NCI-H510A (cell line): ENCODE measurements around the gene GRHL1.
"Not testable (repeated sequence)": the region's sequence is repeated elsewhere in the genome, so short reads cannot be mapped to it uniquely, and the experiment has no call there.

Source experiments
- DNase-seq: peaks from one replicate; lab custom pipeline; 2025; lab: John Stamatoyannopoulos, UW

GRHL1 gene, protein sequence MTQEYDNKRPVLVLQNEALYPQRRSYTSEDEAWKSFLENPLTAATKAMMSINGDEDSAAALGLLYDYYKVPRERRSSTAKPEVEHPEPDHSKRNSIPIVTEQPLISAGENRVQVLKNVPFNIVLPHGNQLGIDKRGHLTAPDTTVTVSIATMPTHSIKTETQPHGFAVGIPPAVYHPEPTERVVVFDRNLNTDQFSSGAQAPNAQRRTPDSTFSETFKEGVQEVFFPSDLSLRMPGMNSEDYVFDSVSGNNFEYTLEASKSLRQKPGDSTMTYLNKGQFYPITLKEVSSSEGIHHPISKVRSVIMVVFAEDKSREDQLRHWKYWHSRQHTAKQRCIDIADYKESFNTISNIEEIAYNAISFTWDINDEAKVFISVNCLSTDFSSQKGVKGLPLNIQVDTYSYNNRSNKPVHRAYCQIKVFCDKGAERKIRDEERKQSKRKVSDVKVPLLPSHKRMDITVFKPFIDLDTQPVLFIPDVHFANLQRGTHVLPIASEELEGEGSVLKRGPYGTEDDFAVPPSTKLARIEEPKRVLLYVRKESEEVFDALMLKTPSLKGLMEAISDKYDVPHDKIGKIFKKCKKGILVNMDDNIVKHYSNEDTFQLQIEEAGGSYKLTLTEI

DNA sequence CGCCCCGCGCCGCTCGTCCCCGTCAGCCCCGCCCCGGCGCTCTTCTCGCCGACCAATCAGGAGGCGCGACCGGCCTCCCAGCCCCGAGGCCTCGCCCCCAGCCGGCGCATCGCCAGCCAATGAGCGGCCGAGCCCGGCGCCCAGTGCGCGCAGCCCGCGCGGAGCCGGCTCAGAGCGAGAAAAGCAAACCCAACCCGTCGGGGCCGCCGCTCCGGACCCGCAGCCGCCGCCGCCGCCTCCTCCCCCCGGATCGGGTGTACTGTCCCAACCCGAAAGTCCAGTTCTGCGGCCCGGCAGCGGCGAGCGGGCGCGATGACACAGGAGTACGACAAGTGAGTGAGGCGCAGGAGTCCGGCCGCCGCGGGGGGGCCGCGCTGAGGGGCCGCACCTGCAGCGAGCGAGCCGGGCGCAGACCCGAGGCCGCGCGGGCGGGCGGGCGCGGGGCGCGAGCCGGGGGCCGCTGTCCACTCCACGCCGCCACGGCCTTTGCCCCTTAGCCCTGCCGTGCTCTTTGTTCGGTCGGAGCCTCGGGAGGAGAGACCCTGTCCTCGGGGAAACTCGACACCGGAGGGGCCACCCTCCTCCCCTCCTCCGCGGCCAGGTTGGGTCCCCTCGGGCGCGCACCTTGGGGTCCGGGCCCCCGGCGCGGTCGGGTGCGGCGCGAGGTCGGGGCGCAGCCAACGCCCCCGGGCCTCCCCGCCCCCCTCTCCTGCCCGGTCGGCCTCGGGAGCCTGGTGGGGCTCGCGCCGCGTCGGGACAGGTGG, at the start of gene GRHL1:
GRHL1 (plus strand) TSS at position 172 of the 764 bp plus-strand sequence; CDS start at position 313, 141 bp downstream.
- peak; percentile 84 for DNase-seq

DNA sequence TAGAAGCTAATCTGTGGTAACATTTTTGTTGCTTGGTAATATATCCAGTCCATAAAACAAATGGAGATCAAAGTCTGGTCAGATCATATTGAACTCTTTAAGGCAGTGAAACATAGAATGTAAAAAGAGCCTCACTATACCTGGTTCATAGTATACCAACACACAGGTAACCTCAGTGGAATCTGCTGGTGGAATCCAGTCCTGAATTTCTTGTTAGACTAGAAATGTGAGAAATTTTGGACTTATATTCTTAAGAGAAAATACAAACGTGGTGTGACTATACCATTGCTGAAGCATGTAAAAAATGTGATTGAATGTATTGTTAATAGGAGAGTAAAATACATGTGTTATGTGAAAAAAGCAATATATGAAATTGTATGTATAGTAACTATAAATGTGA, 46.1 kb upstream of the GRHL1 start:
- DNase-seq: no peak

DNA sequence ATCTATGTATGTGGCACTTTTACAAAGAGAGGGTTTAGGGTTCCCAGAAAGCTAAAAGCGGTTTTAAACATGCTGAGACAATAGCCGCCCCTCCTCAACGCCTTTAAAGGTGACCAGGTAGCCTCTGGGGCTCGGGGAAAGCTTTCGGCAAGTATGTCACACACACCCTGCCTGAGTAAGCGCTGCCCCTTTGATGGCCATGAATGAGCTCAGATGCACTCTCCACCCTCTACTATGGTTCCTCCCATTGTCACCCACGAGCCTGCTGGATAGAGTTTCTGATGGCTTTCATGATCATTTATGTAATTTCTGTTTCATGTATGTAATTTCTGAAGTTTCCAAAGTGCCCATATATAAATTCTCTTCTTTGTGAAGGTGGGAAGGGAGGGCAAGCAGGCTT, 44.1 kb upstream of the GRHL1 start:
- DNase-seq: no peak

DNA sequence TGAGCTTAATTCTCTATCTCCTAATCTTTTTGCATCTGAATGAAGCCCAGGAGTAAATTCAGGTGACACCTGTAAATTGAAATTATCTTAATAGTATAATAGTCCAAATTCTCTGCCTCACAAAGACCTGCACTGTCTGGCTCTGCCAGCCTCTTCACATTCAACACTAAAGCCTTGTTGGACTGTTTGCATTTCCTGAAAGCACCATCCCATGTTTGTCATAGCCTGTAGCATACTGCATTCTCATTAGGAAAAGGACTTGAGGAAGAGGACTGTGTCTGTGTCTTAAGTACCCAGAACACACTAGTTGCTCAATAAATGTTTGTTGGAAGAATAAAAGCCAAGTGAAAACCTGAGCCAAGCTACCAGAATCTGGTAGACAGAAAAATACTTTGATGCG, 42.9 kb upstream of the GRHL1 start:
- DNase-seq: no peak

DNA sequence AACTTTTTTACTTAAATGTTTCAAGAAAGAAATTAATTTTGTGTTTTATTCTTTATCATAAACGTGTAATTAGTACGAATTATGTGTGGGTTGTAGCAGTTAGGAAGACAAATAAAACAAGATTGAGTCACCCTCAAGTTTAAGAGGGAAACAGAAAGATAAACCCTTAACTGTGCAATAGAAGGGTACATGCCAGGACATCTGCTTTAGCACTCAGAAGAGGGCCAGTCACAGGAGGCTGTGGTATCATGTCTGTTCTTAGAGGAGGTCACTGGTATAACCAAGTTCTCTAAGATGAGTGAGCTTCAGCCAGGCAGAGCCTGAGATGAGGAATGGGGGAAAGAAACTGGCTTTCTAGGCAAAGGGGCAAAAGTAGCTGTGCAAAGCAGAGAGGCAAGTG, 42.4 kb upstream of the GRHL1 start:
- no peak for DNase-seq

DNA sequence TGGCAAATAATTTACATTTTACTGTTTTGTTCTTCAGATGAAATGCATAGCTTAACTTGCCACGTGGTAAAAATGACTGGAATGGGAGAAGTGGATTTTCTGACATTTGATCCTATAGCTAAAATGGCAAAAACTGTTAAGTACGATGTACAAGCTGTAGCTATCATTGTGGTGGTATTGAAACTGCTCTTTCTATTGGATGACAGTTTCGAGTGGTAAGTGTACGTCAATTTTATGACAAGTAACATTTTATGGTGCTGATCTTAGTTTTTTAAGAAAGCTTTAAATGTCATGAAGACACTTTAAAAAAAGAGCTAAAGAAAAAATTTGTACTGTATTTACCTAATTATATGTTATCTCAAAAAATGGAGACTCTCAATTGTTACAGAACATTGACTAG, 40.8 kb upstream of the GRHL1 start:
- DNase-seq: no peak

DNA sequence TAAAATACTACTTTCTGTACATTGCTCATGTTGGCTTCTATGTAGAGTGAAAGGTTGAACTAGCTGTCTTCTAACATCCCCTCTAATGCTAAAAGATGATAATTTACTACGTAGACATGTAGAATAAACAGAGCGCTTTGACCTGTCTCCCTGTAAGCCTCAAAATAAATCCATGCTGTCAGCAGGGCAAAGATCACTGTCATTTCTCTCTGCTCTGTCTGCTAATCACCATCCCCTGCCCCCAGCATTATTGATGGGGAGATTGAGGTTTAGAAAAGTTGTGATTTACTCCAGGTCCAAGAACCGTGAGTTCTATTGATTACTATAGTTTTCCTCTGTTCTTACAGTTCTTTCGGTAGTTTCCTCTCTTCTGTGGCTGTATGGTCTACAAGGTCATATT, 39.0 kb upstream of the GRHL1 start:
- DNase-seq: no peak

DNA sequence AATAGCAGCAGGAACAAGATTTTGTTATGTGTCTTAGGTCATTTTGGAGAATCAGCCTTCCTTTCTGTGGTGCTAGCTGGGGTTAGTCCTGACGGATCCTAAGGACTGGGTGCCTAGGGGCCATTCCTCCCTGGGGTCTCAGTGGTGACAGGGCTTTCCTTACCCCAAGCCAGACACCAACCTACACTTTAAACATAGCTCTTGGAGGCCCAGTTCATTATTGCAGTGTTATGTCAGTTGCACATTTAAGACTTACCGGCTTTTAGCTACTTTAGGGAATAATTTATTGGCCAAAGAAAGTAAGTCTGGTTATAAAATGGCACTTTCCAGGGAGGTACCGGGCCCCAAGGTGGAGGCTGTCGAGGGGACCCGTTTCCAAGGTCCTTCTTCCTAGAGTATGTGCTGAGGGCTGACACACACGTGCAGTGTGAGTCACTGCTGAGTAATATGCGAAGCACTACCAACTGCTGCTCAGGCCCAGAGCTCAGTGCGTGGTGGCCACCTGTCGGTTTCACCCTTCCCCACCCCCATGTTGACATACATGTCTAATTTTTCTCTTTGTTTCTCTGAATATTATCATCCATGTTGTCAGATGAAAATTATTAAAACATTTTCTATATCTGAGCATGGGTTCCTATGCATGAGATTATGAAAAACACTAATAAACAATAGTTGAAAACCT, 37.0 kb upstream of the GRHL1 start:
- no peak for DNase-seq

DNA sequence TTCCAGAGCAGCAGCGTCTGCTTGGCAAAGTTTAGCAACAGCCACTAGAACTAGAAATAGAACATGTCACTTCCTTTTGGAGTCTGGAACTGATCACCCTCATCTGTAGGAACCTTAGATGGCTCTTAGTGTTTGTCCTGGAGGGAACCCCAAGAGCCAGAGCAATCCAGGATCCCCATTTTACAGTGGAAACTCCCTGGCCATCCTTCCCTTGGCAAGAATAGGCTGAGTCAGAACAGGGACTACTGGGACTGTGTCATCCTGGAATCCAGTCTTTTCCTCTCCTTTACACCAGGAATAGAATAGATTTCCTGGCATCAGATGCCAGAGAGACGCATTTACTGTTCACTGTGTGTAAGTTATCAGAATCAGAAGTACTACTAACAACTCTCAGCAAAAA, 33.2 kb upstream of the GRHL1 start:
- no peak for DNase-seq

DNA sequence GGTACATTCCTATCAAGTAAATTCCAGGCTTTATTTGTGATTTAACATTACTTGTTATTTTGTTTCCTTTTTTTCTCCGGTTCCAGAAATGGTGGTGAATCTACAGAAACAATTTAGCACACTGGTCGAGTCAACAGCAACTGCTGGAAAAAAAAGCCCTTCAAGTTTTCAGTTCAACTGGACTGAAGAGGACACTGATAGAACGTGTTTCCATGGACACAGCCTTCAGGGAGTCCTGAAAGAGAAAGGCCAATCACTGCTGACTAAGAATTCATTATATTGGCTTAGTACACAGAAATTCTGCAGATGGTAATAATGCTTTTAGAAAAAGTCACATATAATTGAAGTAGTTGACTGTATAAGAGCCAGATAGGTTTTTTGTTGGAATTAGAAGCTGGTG, 32.0 kb upstream of the GRHL1 start:
- DNase-seq: no peak

DNA sequence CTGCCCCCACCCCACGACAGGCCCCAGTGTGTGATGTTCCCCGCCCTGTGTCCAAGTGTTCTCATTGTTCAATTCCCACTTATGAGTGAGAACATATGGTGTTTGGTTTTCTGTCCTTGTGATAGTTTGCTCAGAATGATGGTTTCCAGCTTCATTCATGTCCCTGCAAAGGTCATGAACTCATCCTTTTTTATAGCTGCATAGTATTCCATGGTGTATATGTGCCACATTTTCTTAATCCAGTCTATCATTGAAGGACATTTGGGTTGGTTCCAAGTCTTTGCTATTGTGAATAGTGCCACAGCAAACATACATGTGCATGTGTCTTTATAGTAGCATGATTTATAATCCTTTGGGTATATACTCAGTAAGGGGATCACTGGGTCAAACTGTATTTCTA, 24.5 kb upstream of the GRHL1 start:
- DNase-seq: not testable (repeated sequence)

DNA sequence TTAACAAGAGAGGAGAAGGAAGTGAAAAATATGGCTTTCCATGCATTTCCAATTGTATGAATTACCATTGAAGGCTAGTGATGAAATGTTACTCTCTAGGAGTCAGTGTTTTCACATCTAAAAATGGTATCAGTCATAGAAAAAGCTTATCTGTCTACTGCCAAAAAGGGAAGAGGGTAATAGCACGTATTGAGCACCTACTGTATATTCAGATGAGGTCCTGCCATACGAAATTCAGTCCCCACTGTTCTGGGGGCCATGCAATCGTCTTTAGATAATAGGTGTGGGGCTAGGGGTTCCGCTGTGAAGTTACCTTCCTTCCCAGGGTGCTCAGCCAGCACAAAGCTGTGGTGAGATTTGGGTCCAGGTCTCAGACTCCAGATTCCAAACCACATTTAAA, 14.2 kb upstream of the GRHL1 start:
- no peak for DNase-seq

DNA sequence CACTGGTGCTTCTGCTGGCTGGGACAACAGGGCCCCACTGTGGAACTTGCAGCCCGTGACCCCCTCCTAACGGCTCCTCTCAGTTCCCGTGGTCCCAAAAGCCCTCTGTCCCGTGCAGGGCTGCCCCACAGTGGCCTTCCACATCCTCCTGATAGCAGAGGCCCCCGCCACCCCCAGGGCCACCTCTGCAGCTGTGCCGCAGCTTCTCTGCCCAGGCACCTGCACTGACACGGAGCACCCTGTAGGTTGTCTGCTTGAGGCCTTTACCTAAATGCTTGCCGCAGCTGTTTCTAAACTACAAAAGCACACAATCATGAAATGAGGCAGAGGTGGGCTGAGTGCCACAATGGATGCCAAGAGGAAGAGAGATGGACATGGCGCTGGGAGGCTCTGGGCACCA, 13.5 kb upstream of the GRHL1 start:
- no peak for DNase-seq

DNA sequence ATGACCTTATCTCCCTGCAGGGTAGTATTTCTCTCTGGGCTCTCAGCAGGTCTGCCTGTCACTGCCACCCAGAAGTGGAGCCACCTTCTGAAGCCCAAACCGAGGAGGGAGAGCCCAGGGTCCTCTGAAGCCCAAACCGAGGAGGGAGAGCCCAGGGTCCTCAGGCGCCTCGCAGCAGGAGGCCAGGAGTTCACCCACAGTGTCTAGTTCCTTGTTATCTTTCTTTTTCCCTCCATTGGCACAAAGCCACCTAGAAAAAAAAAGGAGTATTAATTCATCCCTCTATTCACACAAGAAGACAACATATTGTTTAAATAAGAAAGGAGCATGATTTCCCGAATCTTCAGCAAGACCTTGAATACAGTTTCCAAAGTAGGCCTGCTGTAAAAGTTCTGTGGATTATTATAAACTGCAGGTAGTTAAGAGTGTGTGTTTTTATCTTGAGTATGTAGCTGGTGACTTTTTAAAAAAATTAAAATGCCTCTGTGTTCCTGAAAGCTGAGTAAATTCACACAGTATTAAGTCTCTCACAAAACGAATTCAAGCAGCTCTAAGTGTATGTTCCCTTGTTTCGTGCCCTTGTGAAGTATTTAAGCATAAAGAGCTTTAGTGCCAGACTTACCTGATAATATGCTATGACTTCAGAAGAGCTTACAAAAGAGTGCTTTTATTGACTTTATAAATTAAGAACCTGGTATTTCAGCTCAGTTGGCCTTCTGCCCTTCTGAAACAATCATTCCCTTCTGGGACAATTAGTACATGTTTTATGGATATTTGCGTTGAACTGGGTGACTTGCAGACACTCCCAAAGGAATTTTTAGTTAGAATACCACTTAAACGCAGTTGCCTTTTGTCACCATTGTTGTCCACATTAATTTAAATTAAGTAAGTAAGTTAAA, 11.7 kb upstream of the GRHL1 start:
- DNase-seq: no peak

DNA sequence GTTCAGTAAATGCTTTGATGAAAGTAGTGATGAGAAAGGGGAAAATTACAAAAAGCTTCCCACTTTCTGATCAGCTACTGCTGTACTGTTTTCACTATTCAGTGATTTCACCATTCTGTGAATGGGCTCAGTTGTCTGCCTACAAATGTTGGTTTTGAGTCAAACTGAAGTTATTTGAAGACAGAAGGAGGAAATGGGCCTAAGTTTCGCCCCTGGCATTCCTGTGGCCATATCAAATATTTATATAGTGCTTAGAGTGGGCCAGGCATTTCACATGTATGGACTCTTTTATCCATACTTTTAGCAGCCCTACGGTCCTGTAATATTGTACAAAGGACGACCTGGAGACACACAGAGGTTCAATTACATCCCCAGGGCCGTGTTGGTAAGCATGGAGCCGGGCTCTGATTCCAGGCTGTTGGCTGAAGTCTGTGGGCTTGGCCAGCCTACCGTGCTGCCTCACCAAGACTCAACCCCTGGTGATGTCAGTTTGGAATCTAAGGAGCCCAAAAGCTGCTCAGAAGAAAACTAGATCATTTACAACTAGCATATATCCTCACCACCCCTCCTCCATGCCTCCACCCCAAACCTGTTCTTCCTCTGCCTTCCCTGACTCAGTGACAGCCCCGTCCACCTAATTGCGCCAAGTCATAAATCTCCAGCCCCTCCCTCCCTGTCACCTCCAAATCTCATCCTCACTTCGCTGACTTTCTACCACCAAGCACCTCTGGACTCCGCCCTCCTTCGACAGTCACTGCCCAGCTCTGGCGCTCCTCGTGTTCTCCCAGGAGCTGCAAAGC, 10.1 kb upstream of the GRHL1 start:
- DNase-seq: peak; percentile 13

DNA sequence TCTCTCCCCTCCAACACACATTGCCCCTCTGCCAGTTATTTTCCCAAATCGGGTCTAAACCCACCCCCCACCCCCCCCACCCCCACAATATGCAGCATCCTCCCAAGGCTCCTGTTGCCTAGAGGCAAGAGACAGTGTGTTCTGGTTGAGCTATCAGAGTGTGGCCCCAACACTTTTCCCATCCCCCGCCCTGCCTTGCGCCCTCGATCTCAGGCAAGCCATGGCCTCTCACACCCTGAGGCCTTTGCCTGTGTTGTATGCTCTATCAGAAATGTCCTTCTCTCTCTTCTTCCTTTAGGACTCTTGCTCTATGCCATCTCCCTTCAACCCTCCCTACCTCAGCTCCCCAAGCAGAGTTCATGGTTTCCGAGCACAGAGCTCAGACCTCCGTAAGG, 9.5 kb upstream of the GRHL1 start:
- no peak for DNase-seq

DNA sequence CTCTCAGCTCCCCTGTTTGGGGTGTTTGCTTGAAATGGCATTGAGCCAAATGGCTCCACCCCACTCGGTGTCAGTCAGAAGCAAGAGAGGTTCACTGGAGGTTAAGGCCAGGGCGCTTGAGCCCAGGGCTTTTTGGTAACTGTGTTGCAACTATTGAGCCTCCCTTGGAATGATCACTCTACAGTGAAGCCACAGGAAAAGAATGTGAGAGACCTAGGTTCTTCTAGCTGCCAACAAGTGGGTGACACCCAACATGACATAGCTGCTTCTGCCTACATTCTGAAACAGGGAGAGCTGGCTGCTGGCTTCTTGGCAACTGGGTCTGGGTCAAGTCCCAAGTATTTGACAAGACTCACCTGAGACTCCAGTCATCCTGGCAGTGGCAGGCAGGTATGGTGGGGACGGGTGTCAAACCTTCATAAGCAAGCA, 7.1 kb upstream of the GRHL1 start:
- no peak for DNase-seq

DNA sequence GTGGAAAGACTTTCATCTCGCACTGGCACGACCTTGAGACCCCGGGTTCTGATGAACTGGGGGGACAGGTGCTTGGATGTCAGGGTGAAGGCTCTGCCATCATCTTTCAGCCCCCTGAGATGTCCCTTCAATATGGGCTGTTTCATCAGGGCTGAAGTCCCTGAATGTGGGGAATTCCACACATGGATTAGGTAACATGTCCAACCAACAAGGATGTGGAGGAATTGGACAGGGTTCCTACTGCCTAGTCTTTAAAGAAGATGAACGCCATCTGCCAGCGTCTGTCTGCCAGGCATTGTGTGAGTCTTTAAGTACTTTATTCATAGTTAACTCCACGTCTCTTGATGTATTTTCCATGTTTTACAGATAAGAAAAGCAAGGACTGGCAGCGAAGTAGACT, 5.9 kb upstream of the GRHL1 start:
- no peak for DNase-seq

DNA sequence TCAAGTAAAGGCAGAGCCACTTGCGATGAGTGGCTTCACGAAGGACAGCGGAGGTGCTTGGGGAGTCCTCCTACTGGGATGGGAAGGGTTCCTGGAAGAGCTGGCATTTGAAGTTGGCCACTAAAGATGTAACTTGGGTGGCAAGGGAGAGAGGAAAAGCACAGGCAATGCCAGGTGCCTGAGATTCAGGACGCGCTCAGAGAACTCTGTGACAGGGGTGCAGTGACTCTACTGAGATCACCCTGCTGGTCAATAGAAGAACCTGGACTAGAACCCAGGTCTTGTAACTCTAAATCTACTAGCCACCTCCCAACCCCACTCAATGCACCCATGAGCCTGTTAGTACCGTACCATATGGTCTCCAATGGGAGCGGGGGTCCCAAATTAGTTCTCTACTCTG, 5.4 kb upstream of the GRHL1 start:
- no peak for DNase-seq

DNA sequence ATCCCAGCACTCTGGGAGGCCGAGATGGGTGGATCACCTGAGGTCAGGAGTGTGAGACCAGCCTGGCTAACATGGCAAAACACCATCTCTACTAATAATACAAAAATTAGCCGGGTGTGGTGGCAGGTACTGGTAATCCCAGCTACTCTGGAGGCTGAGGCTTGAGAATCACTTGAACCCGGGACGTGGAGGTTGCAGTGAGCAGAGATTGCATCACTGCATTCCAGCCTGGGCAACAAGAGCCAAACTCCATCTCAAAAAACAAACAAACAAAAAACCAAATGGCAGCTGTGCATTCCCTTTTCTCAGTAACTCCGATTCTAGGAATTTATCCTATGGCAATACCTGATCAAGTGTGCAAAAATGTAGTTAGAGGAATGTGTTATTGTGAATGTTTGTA, 4.7 kb upstream of the GRHL1 start:
- DNase-seq: no peak

DNA sequence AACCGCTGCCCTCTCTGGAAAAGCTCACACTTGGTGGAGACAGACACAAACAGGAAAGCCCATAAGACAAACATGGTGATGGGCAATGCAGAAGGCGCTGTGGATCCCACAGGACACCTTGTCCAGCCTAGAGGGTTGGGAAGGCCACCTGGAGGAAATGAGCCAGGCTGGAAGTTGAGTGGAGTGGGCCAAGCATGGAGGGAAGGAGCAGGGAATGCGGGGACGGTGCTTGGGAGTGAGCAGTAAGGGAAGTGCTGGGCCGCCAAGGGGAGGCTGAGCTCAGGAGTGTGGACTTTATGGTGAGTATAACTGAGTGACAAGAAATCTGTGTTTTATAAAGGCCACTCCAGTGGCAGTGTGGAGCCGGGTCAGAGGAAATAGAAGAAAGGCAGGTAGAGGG, 2.8 kb upstream of the GRHL1 start:
- no peak for DNase-seq
